ENCODE results near the gene DRC7.
"Not testable (repeated sequence)": the region's sequence is repeated elsewhere in the genome, so short reads cannot be mapped to it uniquely, and the experiment has no call there.

Gene DRC7

GRCh38 chr16:57667526-57668262 lies 26.9 kb upstream of the DRC7 start:
- CTCF ChIA-PET: interaction anchor here (0.6 to 1.6 kb wide), 3 partner anchors 18 to 76 kb away, joined by 3 to 7 read pairs (median 4); no protein-coding TSS in a partner anchor
- TF ChIP-seq, protein P1, sequence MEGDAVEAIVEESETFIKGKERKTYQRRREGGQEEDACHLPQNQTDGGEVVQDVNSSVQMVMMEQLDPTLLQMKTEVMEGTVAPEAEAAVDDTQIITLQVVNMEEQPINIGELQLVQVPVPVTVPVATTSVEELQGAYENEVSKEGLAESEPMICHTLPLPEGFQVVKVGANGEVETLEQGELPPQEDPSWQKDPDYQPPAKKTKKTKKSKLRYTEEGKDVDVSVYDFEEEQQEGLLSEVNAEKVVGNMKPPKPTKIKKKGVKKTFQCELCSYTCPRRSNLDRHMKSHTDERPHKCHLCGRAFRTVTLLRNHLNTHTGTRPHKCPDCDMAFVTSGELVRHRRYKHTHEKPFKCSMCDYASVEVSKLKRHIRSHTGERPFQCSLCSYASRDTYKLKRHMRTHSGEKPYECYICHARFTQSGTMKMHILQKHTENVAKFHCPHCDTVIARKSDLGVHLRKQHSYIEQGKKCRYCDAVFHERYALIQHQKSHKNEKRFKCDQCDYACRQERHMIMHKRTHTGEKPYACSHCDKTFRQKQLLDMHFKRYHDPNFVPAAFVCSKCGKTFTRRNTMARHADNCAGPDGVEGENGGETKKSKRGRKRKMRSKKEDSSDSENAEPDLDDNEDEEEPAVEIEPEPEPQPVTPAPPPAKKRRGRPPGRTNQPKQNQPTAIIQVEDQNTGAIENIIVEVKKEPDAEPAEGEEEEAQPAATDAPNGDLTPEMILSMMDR (IDR thresholded peaks at IDR 0.05; ENCODE audit: insufficient read depth, low read length, missing control alignments): no peak
- no peak for DNase-seq (ENCODE audit: low read depth, low spot score)

GRCh38 chr16:57668263-57668571 lies 26.4 kb upstream of the DRC7 start, which contains the start of gene ADGRG3:
ADGRG3 (plus strand) TSS chr16:57668306; CDS start chr16:57668348, 42 bp downstream.
- ChIA-PET POLR2A (no interaction called here), CTCF (interaction anchor here (0.7 to 1.6 kb wide), 2 partner anchors 19 to 20 kb away, joined by 3 to 7 read pairs; no protein-coding TSS in a partner anchor)
- DNase-seq (ENCODE audit: low read depth, low spot score): no peak
- TF ChIP-seq, protein P1 (IDR thresholded peaks at IDR 0.05; ENCODE audit: insufficient read depth, low read length, missing control alignments): no peak
- H3K4me3 ChIP-seq (ENCODE audit: low read depth, low read length): no peak within 1 kb of the TSS

More at GRCh38 chr16:57667526-57668262, 26.9 kb upstream of the DRC7 start:
- no peak overlapping the region for H3K4me3 ChIP-seq (ENCODE audit: low read depth, low read length)
- POLR2A ChIA-PET: no interaction called here

DNA sequence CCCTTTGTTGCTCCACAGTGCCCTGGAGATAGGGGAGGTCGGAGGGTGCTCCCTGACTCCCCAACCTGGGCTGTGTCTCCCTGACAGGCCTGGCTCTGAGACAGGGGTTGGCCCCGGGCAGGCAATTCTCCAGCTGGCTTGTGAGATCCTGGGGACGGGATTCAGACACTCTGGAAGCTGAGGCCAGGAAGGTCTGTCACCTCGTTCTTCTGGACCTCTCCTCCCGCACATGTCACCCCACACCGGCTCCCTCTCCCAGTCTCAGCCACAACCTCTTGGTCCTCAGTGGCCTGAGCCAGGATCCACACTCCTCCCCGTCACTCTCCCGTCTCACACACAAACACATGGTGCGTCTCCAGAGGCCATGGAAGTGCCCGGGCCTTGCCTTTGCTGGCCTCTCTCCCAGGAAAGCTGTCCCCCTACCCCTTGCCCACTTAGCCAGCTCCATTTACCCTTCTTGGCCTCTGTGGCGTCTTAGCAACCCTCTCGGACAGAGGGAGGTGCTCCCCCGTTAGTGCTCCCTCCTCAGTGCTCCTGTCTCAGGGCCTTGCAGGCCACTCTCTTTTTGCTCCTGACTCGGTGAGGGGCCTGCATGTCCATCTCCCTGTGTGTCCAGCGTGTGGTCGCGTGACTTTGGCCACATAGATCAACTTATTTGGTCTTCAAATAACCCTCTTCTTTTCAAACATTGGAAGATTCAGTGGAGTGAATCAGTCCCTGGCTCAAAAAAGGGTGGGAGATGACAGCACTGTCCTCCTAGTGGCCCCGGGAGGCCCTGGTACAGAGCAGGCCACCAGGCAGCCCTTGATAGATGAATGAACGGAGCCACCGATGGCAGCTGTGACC lies 25.8 kb upstream of the DRC7 start:
- H3K4me3 ChIP-seq (ENCODE audit: low read depth, low read length): no peak overlapping the region
- POLR2A ChIA-PET: no interaction called here
- TF ChIP-seq, protein P1 (IDR thresholded peaks at IDR 0.05; ENCODE audit: insufficient read depth, low read length, missing control alignments): no peak
- CTCF ChIA-PET: no interaction called here
- no peak for DNase-seq (ENCODE audit: low read depth, low spot score)

- DNase-seq (ENCODE audit: low read depth, low spot score): no peak
- ChIA-PET POLR2A (no interaction called here), CTCF (no interaction called here)
- no peak overlapping the region for H3K4me3 ChIP-seq (ENCODE audit: low read depth, low read length)
- TF ChIP-seq, protein P1 (IDR thresholded peaks at IDR 0.05; ENCODE audit: insufficient read depth, low read length, missing control alignments): no peak
Observed at GRCh38 chr16:57669476-57670162, 25.0 kb upstream of the DRC7 start.

DNA sequence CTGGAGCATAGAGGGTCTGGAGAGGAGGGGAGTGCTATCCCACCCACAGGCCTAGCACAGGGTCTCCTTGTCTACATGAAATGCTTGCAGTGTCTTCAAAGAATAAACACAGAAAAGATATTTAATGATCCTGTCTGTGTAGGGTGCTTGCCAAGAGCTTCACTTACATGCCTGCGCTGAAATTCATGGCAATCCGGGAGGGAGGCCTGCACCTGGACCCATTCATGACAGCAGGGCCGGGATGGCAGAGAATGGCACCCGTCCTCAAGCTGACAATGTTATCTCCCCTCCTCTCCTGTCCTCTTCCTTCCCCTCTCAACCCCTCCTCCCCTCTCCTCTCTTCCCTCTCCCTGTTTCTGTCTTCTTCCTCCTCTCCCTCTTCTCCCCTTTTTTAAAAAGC lies 24.4 kb upstream of the DRC7 start:
- TF ChIP-seq, protein P1 (IDR thresholded peaks at IDR 0.05; ENCODE audit: insufficient read depth, low read length, missing control alignments): no peak
- no peak for DNase-seq (ENCODE audit: low read depth, low spot score)
- H3K4me3 ChIP-seq (ENCODE audit: low read depth, low read length): no peak overlapping the region
- POLR2A ChIA-PET: no interaction called here
- CTCF ChIA-PET: no interaction called here

DNA sequence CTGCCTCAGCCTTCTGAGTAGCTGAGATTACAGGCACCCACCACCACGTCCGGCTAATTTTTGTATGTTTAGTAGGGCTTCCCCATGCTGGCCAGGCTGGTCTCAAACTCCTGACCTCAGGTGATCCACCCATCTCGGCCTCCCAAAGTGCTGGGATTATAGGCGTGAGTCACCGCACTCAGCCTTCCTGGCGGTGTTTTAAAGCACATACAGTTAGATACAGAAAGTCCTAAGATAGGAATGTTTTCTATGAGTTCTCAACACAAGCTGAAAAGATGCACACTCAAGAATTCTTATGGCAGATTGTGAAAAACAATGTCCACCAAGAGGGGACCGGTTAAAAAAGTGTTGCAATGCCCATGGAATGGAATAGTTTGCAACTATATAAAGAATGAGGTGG lies 23.2 kb upstream of the DRC7 start:
- CTCF ChIA-PET: interaction anchor here (1.0 to 3.7 kb wide), 2 partner anchors 22 to 95 kb away, joined by 3 to 26 read pairs; no protein-coding TSS in a partner anchor
- POLR2A ChIA-PET; DNase-seq (ENCODE audit: low read depth, low spot score); H3K4me3 ChIP-seq (ENCODE audit: low read depth, low read length): not testable (repeated sequence)
